Kidney (tissue), 14 donors: ENCODE measurements around the gene PTPRM. TPM values are rescaled to one million over a fixed set of nuclear protein-coding genes. Genes with fewer than 3 reads are reported as not detected.
A peak's percentile ranks its signal among the peaks of the same experiment; 100 is the strongest.

ENCODE experiments used
- DNase-seq, 5 donors: peaks; one replicate each; pipeline ENCODE4 v3.0.0-alpha.2; 2013 to 2020
- FAIRE-seq: peaks from 2 replicates; lab custom pipeline; 2012; peaks lifted over from hg19 to GRCh38; lab: Jason Lieb, UNC
- H3K27ac ChIP-seq, 2 donors: one replicate each; pipeline ENCODE4 v1.7.0; 2013; ENCODE audit warnings: low read depth in 2 of 2, low read length in 2 of 2, inconsistent platforms in 1 of 2
- H3K27me3 ChIP-seq: one replicate; pipeline ENCODE4 v1.7.1; 2013; ENCODE audit warnings: low read length, inconsistent platforms; ENCODE audit not compliant: control insufficient read depth, insufficient read depth
- H3K36me3 ChIP-seq, 3 donors: one replicate each; pipeline versions ENCODE4 v1.7.0 to v1.7.1; 2013; ENCODE audit warnings: low read length in 3 of 3, control low read depth in 1 of 3, inconsistent platforms in 1 of 3; ENCODE audit not compliant: insufficient read depth in 3 of 3, control insufficient read depth in 2 of 3
- H3K4me1 ChIP-seq, 3 donors: one replicate each; pipeline versions ENCODE4 v1.7.0 to v1.7.1; 2013; ENCODE audit warnings: low read length in 3 of 3, inconsistent platforms in 1 of 3, low read depth in 1 of 3; ENCODE audit not compliant: control insufficient read depth in 2 of 3, insufficient read depth in 2 of 3
- H3K4me3 ChIP-seq, 3 donors: one replicate each; pipeline versions ENCODE4 v1.7.0 to v1.8.1; 2013; ENCODE audit warnings: low read length in 3 of 3, control low read depth in 1 of 3, inconsistent platforms in 1 of 3
- H3K9ac ChIP-seq, 3 donors: one replicate each; pipeline versions ENCODE4 v1.7.0 to v1.7.1; 2013; ENCODE audit warnings: low read length in 3 of 3, control low read depth in 1 of 3, inconsistent platforms in 1 of 3
- H3K9me3 ChIP-seq, 3 donors: one replicate each; pipeline versions ENCODE4 v1.7.0 to v1.7.1; 2013; ENCODE audit warnings: low read length in 3 of 3, control low read depth in 1 of 3, inconsistent platforms in 1 of 3; ENCODE audit not compliant: control insufficient read depth in 2 of 3, insufficient read depth in 1 of 3
- CTCF ChIP-seq: IDR thresholded peaks from 3 replicates; pipeline ENCODE4 v1.5.1; 2012; ENCODE audit warnings: mild to moderate bottlenecking, moderate library complexity, borderline replicate concordance; ENCODE audit not compliant: insufficient read depth; ENCODE audit errors: extremely low read depth
- intact Hi-C: fragments of 100-400 bp; cut with DNase I; formaldehyde crosslinking; loops from one replicate; pipeline ENCODE4 v1.11.1; 2022
- polyA plus RNA-seq: library from polyadenylated mRNA; stranded (reverse); fragments of 350-450 nt; fragmentation: Illumina TruSeq; extraction: RNeasy Lipid Tissue Mini Kit (QIAGEN cat#74804); gene quantifications from one replicate; pipeline ENCODE4 v1.2.3, GENCODE V29; 2014; ENCODE audit warnings: low read depth, low replicate concordance; ENCODE audit not compliant: insufficient read depth
- total RNA-seq: library from RNA; stranded (reverse); fragmentation: NEBNext Ultra II Directional; extraction: Animal tissue kit (Norgen Biotek cat#: 25700); gene quantifications from one replicate; pipeline ENCODE4 v1.2.1, GENCODE V29; 2021
- donor health status: control.
- donor health status: control.
- donor health status: control.
- donor health status: control.
- donor health status: control.
- donor health status: DM: yes; HTN: yes; CAD: no.
- donor health status: Normal renal cell carcinoma (clear cell type).

Gene PTPRM
- total and polyA plus RNA-seq, 2 donors from 2014 or later = 52.4 to 98.9 TPM

- H3K36me3 ChIP-seq = peaks cover 0 to 8% (median 3%) of the 10 kb centered on the region in 3 donors
- no peak overlapping the region for H3K27ac ChIP-seq
- peaks cover 0 to 2% (median 0%) of the 10 kb centered on the region in 3 donors for H3K4me1 ChIP-seq
- no peak for TF ChIP-seq CTCF
- H3K9me3 ChIP-seq = no peaks in the 10 kb centered on the region
- H3K9ac ChIP-seq = no peak overlapping the region
- DNase-seq = no peak
- no peaks in the 10 kb centered on the region for H3K27me3 ChIP-seq
- intact Hi-C loops = no loop called here
- H3K4me3 ChIP-seq = no peak overlapping the region
- no peak for FAIRE-seq
Observed at GRCh38 chr18:8081872-8082553, 514.9 kb downstream of the PTPRM start.

- peak; percentile 48 for TF ChIP-seq CTCF
- DNase-seq = peak in 4 of 5 donors; percentile 41 to 68 (median 54)
- peaks cover 0 to 2% (median 0%) of the 10 kb centered on the region in 3 donors for H3K4me1 ChIP-seq
- no peak for FAIRE-seq
- H3K4me3 ChIP-seq = no peak overlapping the region
- no peak overlapping the region for H3K27ac ChIP-seq
- H3K9ac ChIP-seq = no peak overlapping the region
- no peaks in the 10 kb centered on the region for H3K27me3 ChIP-seq
- no peaks in the 10 kb centered on the region for H3K9me3 ChIP-seq
- peaks cover 0 to 8% (median 3%) of the 10 kb centered on the region in 3 donors for H3K36me3 ChIP-seq
- intact Hi-C loops = no loop called here
Observed at GRCh38 chr18:8084160-8084559, 517.0 kb downstream of the PTPRM start.

- peaks cover 0 to 8% (median 5%) of the 10 kb centered on the region in 3 donors for H3K36me3 ChIP-seq
Observed at GRCh38 chr18:8088626-8089025, 521.5 kb downstream of the PTPRM start.

More at GRCh38 chr18:8088626-8089025, 521.5 kb downstream of the PTPRM start:
- no peak for DNase-seq
- no peak for TF ChIP-seq CTCF
- no peak for FAIRE-seq
- Histone ChIP-seq H3K9ac (no peak overlapping the region), H3K4me1 (no peaks in the 10 kb centered on the region), H3K27me3 (no peaks in the 10 kb centered on the region), H3K9me3 (no peaks in the 10 kb centered on the region), H3K27ac (no peak overlapping the region), H3K4me3 (no peak overlapping the region)
- intact Hi-C loops = no loop called here
